OCI-LY7 (cell line): ENCODE data around the gene SBF2. TPM values are rescaled to one million over a fixed set of nuclear protein-coding genes. Genes with fewer than 3 reads are reported as not detected.

Experiments
- BruUV-seq: library from RNA; stranded (reverse); fragments of 400-500 nt; replicated peaks from 2 replicates; lab custom pipeline; 2021; lab: Mats Ljungman, UMichigan
- CTCF ChIA-PET: fragments of 300-600 bp; sonication (Branson Sonifier 250); formaldehyde crosslinking; loops from one replicate; lab custom pipeline; 2022; ENCODE audit warnings: antibody characterized with exemption; ENCODE audit not compliant: unreplicated experiment; lab: Charles Lee
- POLR2A ChIA-PET: fragments of 300-600 bp; sonication (Branson Sonifier 250); formaldehyde crosslinking; loops from one replicate; lab custom pipeline; 2022; ENCODE audit warnings: antibody characterized with exemption; lab: Charles Lee
- DNase-seq: peaks from one replicate; pipeline ENCODE4 v3.0.0-alpha.2; 2015; ENCODE audit warnings: low spot score
- H2AFZ ChIP-seq: fragments of 200-600 bp; sonication (generic), shearing (Covaris generic); 2 replicates; pipeline ENCODE4 v1.6.1; 2014; ENCODE audit warnings: mild to moderate bottlenecking, antibody characterized with exemption, low read length, moderate library complexity
- H3K27ac ChIP-seq: fragments of 200-600 bp; sonication (generic); 2 replicates; pipeline ENCODE4 v1.5.1; 2014; ENCODE audit warnings: mixed run types, low read depth, mild to moderate bottlenecking, moderate library complexity, low read length, inconsistent platforms; ENCODE audit not compliant: poor library complexity, severe bottlenecking
- H3K36me3 ChIP-seq: fragments of 200-600 bp; sonication (generic); 2 replicates; pipeline ENCODE4 v1.6.1; 2014; ENCODE audit warnings: mild to moderate bottlenecking, antibody characterized with exemption, low read length, moderate library complexity, mixed read lengths; ENCODE audit not compliant: insufficient read depth
- H3K4me1 ChIP-seq: fragments of 200-600 bp; sonication (generic); 2 replicates; pipeline ENCODE4 v1.5.1; 2014; ENCODE audit warnings: mild to moderate bottlenecking, low read length; ENCODE audit not compliant: insufficient read depth, poor library complexity, severe bottlenecking
- H3K4me2 ChIP-seq: fragments of 200-600 bp; sonication (generic); 2 replicates; pipeline ENCODE4 v1.6.1; 2014; ENCODE audit warnings: mild to moderate bottlenecking, low read length
- H3K4me3 ChIP-seq: fragments of 200-600 bp; sonication (generic); 2 replicates; pipeline ENCODE4 v1.5.1; 2014; ENCODE audit warnings: mild to moderate bottlenecking, low read depth, low read length; ENCODE audit not compliant: poor library complexity, severe bottlenecking
- H3K79me2 ChIP-seq: fragments of 200-600 bp; sonication (generic); 2 replicates; pipeline ENCODE4 v1.6.1; 2016; ENCODE audit warnings: low read depth, mild to moderate bottlenecking, low read length, moderate library complexity, mixed read lengths; ENCODE audit not compliant: insufficient read depth
- H3K9me2 ChIP-seq: fragments of 200-600 bp; sonication (generic); 2 replicates; pipeline ENCODE4 v1.6.1; 2016; ENCODE audit warnings: mild to moderate bottlenecking, low read length, mixed read lengths; ENCODE audit not compliant: insufficient read depth
- H3K9me3 ChIP-seq: fragments of 200-600 bp; sonication (generic); 2 replicates; pipeline ENCODE4 v1.6.1; 2014; ENCODE audit warnings: mild to moderate bottlenecking, mixed run types, low read length, mixed read lengths
- H4K20me1 ChIP-seq: fragments of 200-600 bp; sonication (generic); 2 replicates; pipeline ENCODE4 v1.6.1; 2014; ENCODE audit warnings: mild to moderate bottlenecking, antibody characterized with exemption, low read length, moderate library complexity, mixed read lengths; ENCODE audit not compliant: insufficient read depth
- CTCF ChIP-seq: fragments of 200-600 bp; sonication (generic); conservative IDR thresholded peaks from 2 replicates; pipeline ENCODE4 v1.5.1; 2014; ENCODE audit warnings: mild to moderate bottlenecking, antibody characterized with exemption, low read length, moderate library complexity, mixed read lengths
- EZH2phosphoT487 ChIP-seq: fragments of 200-600 bp; sonication (generic); IDR thresholded peaks from 2 replicates; pipeline ENCODE4 v1.6.1; 2018; ENCODE audit warnings: low read depth, borderline replicate concordance, mild to moderate bottlenecking, mixed run types, antibody characterized with exemption, low read length, moderate library complexity, mixed read lengths
- intact Hi-C: fragments of 100-400 bp; cut with micrococcal nuclease; formaldehyde crosslinking; loops from one replicate; pipeline ENCODE4 v1.10.0; 2022; ENCODE audit not compliant: unreplicated experiment
- total RNA-seq, 2 experiments: library from RNA; depleted of rRNA in 1 of 2; stranded (reverse); fragments of >200 nt in 1 of 2; shearing (Covaris generic) in 1 of 2; gene quantifications; 2 replicates each; pipeline ENCODE4 v1.2.3, GENCODE V29; 2014 to 2022

Gene SBF2
- total RNA-seq, 2 experiments from 2014 or later = 12.9 to 14.3 TPM

DNA sequence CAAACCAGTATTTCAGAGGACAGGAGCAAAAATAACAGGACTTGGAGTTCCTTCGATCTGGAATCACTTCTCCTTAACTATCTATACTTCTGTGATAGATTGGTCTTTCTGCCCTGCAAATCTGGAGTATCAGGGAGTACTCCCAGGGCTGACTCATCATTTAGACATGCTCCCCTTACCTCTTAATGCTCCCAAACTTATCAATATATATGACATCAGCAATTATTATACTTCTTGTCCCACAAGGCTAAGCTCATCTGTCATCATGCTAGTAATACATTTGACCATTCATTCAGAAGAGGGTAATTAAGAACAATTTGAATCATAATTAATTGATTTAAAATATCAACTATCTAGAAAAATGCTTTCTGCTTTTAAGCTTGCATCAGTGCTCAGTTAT lies 466.3 kb downstream of the SBF2 start:
- Histone ChIP-seq H3K4me1 (no peaks in the 10 kb centered on the region), H3K4me3 (no peak overlapping the region), H3K36me3 (no peaks in the 10 kb centered on the region), H3K9me3 (no peaks in the 10 kb centered on the region), H3K79me2 (no peaks in the 10 kb centered on the region), H2AFZ (no peak overlapping the region), H3K4me2 (no peak overlapping the region), H4K20me1 (no peaks in the 10 kb centered on the region), H3K27ac (no peak overlapping the region), H3K9me2 (no peaks in the 10 kb centered on the region)
- BruUV-seq = no TSS peak
- CTCF ChIA-PET = no interaction called here
- POLR2A ChIA-PET = interaction anchor here (0.5 to 1.4 kb wide), 7 partner anchors 12 to 981 kb away, joined by 3 to 7 read pairs (median 3); no protein-coding TSS in a partner anchor
- TF ChIP-seq CTCF (no peak), EZH2phosphoT487 (no peak)
- no peak for DNase-seq
- intact Hi-C loops = no loop called here

DNA sequence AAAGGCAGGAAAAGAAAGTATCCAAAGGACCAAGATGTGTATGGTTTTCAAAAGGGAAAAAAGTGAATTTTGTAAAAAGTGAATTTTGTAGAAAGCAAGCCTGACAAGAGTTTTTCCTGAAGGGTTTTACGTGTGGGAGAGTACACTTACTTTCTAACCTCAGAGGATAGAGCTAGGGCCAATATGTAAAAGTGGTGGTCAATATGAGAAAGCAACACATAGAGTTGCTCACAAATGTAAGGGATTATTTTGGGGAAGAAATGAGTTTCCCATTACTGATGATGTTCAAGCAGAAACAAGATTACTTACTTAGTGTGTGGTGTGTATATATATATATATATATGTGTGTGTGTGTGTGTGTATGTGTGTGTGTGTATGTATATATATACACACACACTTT lies 467.6 kb downstream of the SBF2 start:
- intact Hi-C loops = no loop called here
- Histone ChIP-seq H4K20me1 (no peaks in the 10 kb centered on the region), H3K4me3 (no peak overlapping the region), H3K4me2 (no peak overlapping the region), H3K36me3 (no peaks in the 10 kb centered on the region), H3K9me2 (no peaks in the 10 kb centered on the region), H3K4me1 (no peaks in the 10 kb centered on the region), H3K27ac (no peak overlapping the region), H3K9me3 (no peaks in the 10 kb centered on the region), H3K79me2 (no peaks in the 10 kb centered on the region), H2AFZ (no peak overlapping the region)
- ChIA-PET POLR2A (interaction anchor here (0.6 kb wide), 1 partner anchor 105 kb away, joined by 3 read pairs; no protein-coding TSS in a partner anchor), CTCF (no interaction called here)
- no peak for DNase-seq
- TF ChIP-seq CTCF (no peak), EZH2phosphoT487 (no peak)
- no TSS peak for BruUV-seq

DNA sequence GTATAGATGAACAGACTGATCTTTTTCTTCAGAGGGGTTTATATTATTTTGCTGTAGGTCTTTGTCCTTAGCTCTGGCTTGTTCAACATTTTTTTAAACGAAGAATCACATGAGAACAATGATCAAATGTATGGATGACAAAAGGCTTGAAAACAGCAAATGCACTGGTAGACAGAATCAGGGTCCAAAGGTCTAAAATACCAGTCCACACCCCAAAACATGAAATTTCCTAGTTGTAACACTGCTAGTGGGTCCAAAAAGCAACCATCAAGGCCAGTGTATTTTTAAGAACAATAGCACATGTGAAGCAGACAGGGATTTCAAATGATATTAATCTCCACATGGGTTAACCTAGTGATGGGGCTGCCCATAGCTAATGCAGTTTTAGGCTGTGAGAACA lies 468.1 kb downstream of the SBF2 start:
- Histone ChIP-seq H3K9me2 (no peaks in the 10 kb centered on the region), H3K36me3 (no peaks in the 10 kb centered on the region), H3K4me2 (no peak overlapping the region), H3K4me1 (no peaks in the 10 kb centered on the region), H3K4me3 (no peak overlapping the region), H3K79me2 (no peaks in the 10 kb centered on the region), H2AFZ (no peak overlapping the region), H4K20me1 (no peaks in the 10 kb centered on the region), H3K27ac (no peak overlapping the region), H3K9me3 (no peaks in the 10 kb centered on the region)
- BruUV-seq = no TSS peak
- intact Hi-C loops = no loop called here
- DNase-seq = no peak
- POLR2A ChIA-PET = interaction anchor here (0.6 kb wide), 1 partner anchor 104 kb away, joined by 3 read pairs; no protein-coding TSS in a partner anchor
- TF ChIP-seq CTCF = no peak
- TF ChIP-seq EZH2phosphoT487 = no peak
- CTCF ChIA-PET = no interaction called here
